GM21786 (cell line): ENCODE results near the gene WDR70.
"Not testable (repeated sequence)": the region's sequence is repeated elsewhere in the genome, so short reads cannot be mapped to it uniquely, and the experiment has no call there.

ENCODE experiments used
- ATAC-seq: cut with Tn5 transposase; IDR thresholded peaks from one replicate; pipeline ENCODE4 v1.9.1; 2021; ENCODE audit not compliant: unreplicated experiment

WDR70 gene

DNA sequence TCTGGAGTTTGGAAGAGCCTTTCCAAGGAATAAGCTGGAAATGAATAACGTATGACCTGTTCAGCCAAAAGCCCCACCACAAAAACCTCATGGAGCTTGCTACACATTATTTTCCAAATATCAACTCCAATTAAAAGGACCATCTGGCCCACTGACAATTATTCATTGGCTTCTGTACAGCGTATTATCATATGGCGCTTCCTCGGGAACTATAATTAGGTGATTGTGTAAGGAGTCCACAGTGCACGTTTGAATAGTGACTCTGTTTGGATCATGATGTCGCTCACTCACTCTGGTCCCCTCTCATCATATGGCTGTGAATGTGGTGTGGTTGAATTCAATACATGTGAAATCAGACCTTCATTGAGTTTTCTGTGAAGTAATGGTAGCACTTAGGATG lies 408.6 kb downstream of the WDR70 start:
- no peak for ATAC-seq

DNA sequence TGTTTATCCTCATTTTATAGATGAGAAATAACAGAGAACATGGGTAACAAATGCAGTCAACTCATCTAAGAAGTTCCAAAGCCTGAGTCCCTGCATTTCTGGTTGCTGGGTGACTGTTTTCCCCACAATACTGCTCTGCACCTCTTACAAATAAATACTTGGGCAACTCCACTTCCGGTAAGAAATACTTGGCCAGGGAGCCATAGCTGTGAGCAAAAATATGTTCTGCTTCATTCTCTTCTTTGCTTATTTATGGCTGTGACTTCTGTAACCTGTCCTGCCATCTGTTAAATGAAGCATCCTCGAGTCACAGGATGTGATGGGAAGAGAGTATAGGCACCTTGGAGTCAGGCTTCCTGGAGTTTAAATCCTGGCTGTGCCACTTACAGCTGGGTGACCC lies 410.9 kb downstream of the WDR70 start:
- no peak for ATAC-seq

DNA sequence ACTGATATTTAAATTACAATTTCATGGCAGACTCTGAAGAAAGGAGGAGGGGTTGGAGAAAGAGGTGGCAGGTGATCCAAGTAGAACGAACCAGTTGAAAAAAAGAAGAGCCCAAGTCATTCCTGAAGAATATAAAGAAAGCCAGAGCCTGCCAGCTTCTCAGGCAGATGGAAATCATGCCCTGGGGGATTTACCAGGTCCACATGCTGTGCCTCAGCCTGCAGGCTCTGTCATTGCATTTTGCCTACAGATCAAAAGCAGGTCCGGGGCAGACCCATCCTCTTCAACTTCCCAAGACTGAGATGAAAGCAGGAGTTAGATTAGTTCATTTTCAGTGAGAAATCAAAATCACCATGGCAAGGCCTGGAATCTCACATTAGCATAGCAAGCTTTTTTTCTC lies 412.2 kb downstream of the WDR70 start:
- no peak for ATAC-seq

DNA sequence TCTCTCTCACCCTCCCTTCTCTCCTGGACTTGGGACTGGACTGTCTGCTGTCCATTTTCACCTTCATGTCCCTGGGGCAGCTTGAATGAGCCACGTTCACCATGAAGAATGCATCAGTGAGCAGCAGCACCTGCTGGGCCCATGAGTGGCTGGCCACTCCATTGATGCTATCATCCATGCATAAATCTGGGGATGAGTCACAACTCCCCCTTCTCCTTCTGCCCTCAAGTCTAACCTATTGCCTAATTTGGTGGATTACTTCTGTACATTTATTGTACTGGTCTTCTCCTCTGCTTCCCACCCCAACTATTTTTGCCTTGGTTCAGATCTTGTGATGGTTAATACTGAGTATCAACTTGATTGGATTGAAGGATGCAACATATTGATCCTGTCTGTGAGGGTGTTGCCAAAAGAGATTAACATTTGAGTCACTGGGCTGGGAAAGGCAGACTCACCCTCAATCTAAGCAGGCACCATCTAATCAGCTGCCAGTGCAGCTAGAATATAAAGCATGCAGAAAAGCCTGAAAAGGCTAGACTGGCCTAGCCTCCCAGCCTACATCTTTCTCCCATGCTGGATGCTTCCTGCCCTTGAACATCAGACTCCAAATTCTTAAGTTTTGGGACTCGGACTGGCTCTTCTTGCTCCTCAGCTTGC lies 414.0 kb downstream of the WDR70 start:
- no peak for ATAC-seq

DNA sequence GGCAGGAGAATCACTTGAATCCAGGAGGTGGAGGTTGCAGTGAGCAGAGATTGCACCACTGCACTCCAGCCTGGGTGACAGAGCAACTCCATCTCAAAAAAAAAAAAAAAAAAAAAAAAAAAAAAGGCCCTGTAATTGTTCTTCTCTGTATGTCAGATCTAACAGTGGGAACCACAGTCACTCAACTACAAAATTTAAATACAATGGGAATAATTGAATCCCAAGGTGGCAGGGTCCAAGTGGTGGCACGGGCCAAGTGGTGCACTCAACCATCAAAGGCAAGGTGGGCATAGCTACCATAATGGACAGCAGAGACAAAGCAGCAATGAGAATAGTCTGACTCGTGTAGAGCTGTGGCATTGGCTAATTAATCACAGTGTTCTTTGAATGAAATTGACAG lies 416.2 kb downstream of the WDR70 start:
- not testable (repeated sequence) for ATAC-seq

DNA sequence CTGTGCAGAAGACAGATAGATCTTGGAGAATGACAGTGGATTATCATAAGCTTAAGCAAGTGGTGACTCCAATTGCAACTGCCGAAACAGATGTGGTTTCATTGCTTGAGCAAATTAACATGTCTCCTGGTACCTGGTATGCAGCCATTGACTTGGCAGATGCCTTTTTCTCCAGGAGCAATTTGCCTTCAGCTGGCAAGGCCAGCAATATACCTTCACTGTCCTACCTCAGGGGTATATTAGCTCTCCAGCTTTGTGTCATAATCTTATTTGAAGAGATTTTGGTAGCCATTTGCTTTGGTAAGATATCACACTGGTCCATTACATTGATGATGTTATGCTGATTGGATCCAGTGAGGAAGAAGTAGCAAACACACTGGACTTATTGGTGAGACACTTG lies 417.3 kb downstream of the WDR70 start:
- ATAC-seq: not testable (repeated sequence)

DNA sequence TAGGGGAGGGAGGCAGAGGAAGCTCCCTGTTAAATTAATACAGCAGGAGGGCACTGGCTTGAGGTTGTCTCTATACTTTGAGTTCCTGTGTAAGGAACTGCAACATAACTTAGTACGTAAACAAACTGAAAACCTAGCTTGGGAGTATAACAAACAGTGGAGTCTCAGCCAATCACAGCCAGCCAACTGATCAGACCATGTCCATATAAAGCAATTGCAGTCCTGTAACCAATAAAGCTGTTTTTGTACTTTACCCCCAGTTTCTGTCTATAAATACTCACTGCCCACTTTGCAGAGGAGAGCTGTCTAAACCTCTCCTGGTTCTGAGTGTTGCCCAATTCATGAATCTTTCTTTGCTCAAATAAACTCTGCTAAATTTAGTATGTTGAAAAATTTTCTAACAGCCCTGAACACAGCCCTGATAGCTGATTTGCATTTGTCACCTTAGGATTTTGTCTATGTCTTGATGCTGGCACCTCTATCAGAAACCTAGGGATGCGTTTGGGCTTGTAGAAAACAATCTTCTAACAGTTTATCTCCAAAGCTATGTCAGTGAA lies 420.8 kb downstream of the WDR70 start:
- no peak for ATAC-seq

DNA sequence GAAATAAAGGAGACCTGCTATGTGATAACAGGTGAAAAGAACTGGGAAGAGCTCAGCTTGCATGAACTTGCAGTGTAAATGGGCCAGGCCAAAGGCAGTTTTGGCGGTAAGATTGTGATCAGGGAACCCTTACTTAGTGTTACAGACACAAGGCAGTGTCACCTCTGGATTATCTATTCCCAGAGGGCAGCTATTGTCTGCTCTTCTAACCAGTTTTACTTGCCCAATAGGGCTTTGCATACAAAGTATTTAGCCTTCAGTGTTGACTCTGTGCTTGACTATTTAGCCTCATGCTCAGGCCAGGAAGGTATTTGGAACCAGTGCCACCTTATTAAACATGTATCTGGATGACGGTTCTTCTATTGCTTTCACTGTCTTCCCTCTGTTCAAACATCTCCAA lies 422.4 kb downstream of the WDR70 start:
- ATAC-seq: no peak
